GM12875 (cell line): Measurements from ENCODE around the gene MEGF8.
A peak's percentile ranks its signal among the peaks of the same experiment; 100 is the strongest.

Experiments used
- H3K4me3 ChIP-seq: one replicate; pipeline ENCODE4 v1.5.1; 2011; ENCODE audit warnings: low read depth, low read length, control low read depth
- TF ChIP-seq, protein P1 (sequence below): IDR thresholded peaks from 2 replicates; pipeline ENCODE4 v1.5.1; 2011; ENCODE audit warnings: low read depth, mild to moderate bottlenecking, control low read depth, inconsistent platforms, low read length, moderate library complexity, borderline replicate concordance; ENCODE audit not compliant: insufficient read depth

The MEGF8 gene

GRCh38 chr19:42419309-42419708 is 93.9 kb downstream of the MEGF8 start:
- TF ChIP-seq, protein P1, sequence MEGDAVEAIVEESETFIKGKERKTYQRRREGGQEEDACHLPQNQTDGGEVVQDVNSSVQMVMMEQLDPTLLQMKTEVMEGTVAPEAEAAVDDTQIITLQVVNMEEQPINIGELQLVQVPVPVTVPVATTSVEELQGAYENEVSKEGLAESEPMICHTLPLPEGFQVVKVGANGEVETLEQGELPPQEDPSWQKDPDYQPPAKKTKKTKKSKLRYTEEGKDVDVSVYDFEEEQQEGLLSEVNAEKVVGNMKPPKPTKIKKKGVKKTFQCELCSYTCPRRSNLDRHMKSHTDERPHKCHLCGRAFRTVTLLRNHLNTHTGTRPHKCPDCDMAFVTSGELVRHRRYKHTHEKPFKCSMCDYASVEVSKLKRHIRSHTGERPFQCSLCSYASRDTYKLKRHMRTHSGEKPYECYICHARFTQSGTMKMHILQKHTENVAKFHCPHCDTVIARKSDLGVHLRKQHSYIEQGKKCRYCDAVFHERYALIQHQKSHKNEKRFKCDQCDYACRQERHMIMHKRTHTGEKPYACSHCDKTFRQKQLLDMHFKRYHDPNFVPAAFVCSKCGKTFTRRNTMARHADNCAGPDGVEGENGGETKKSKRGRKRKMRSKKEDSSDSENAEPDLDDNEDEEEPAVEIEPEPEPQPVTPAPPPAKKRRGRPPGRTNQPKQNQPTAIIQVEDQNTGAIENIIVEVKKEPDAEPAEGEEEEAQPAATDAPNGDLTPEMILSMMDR, result no peak

GRCh38 chr19:42420055-42420544 is 94.7 kb downstream of the MEGF8 start:
- H3K4me3 ChIP-seq, result no peak overlapping the region
- TF ChIP-seq, protein P1, result peak; percentile 99

More at GRCh38 chr19:42419309-42419708, 93.9 kb downstream of the MEGF8 start:
- no peak overlapping the region for H3K4me3 ChIP-seq

DNA sequence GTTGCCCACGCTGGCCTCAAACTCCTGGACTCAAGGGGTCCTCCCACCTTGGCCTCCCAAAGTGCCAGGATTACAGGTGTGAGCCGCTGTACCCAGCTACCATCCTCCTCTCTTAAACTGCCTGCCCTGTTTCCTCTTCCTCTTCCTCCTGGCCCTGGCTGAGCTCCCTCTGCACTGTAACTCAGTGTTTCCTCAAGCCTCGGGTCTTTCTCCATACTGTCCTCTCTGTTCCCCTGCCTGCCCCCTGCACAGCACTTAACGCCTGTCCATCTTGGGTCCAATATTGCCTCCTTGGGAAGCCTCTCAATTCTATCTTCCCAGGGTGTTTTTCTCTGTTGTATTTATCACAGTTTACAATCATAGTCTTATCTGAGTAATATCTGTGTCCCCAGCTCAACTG is 95.7 kb downstream of the MEGF8 start:
- H3K4me3 ChIP-seq, result no peak overlapping the region
- TF ChIP-seq, protein P1, result no peak

DNA sequence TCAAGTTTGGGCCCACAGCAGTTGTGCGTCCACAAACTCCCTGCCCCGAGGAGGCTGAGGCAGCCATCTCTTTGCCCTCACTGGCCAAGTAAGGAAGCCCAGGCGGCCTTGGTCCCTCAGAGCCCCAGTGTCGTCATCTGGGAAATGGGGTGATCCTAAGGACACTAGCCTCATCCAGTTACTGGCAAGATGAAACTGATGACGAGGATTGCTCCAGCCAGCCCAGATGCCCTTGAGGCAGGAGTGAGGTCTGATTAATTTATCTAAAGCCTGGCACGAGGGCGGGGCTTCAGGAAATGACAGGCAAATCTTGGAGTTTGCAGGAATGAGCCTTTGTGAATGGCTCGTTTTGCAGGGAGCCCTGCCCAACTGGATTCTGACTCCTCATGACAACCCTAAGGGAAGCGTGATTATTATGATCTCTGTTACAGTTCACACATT is 96.2 kb downstream of the MEGF8 start:
- no peak overlapping the region for H3K4me3 ChIP-seq

GRCh38 chr19:42422092-42422900 is 96.9 kb downstream of the MEGF8 start:
- TF ChIP-seq, protein P1, result no peak
- H3K4me3 ChIP-seq, result peak overlapping the region; percentile 92

More for the DNA sequence above, 96.2 kb downstream of the MEGF8 start:
- TF ChIP-seq, protein P1, result no peak

DNA sequence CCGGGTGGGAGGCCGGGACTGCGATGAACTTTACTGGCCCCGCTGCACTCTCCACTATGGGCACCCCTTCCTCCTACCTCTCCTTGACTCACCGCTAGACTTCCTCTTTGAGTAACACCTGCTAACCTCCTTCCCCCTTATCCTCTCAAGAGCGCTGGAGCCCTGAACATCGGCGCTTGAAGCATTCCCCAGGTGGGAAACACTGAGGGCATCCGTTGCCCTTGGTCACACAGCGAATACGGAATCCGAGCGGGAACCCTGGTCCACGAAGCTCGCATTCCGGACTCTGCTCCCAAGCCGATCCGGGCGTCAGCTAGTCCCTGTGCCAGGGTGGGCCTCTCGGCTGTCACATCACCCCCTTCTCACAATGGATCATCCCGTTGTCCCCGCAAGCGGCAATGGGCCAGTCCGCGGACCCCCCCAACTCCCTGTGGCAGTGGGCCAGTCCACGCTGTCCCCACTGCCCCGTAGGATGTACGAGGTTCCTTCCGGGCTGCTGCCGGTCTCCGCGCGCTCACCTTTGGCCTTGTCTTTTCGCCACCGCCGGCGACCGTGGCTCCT is 97.5 kb downstream of the MEGF8 start:
- peak overlapping the region; percentile 92 for H3K4me3 ChIP-seq
- TF ChIP-seq, protein P1, result no peak
